ENCODE measurements around the gene ZFAND2B.

- TF ChIP-seq CTCF (IDR thresholded peaks at IDR 0.05): no peak
- TF ChIP-seq EZH2 (IDR thresholded peaks at IDR 0.05; ENCODE audit: borderline replicate concordance, insufficient read depth, low read depth, low read length, poor library complexity, severe bottlenecking): no peak
These were observed 48.0 kb upstream of the ZFAND2B start for GRCh38 chr2:219158586-219158985.

Measured in B cell (primary cell).